BJ (cell line): ENCODE data around the gene PACS1. TPM values are rescaled to one million over a fixed set of nuclear protein-coding genes. Genes with fewer than 3 reads are reported as not detected.

ENCODE experiments used
- CTCF ChIA-PET: fragments of 350-600 bp; formaldehyde crosslinking; extraction: SDS; loops from one replicate; lab custom pipeline; 2021; ENCODE audit warnings: antibody characterized with exemption, inconsistent platforms; lab: Yijun Ruan, JAX
- POLR2A ChIA-PET: fragments of 300-600 bp; sonication (Branson Sonifier 250); formaldehyde crosslinking; extraction: SDS; loops from one replicate; lab custom pipeline; 2021; ENCODE audit warnings: antibody characterized with exemption; lab: Charles Lee
- DNase-seq: peaks from one replicate; pipeline ENCODE4 v3.0.0-alpha.2; 2011; ENCODE audit warnings: low read depth
- H3K27me3 ChIP-seq: 2 replicates; pipeline ENCODE4 v1.6.0; 2011; ENCODE audit warnings: low read length; ENCODE audit not compliant: control insufficient read depth, insufficient read depth
- H3K36me3 ChIP-seq: 2 replicates; pipeline ENCODE4 v1.5.1; 2011; ENCODE audit warnings: low read length; ENCODE audit not compliant: control insufficient read depth, insufficient read depth
- H3K4me3 ChIP-seq: 2 replicates; pipeline ENCODE4 v1.5.1; 2011; ENCODE audit warnings: low read depth, mild to moderate bottlenecking, control low read depth, low read length
- CTCF ChIP-seq: IDR thresholded peaks from 2 replicates; pipeline ENCODE4 v1.5.1; 2011; ENCODE audit warnings: low read depth, mild to moderate bottlenecking, control low read depth, inconsistent platforms, low read length, moderate library complexity; ENCODE audit not compliant: insufficient read depth
- polyA plus RNA-seq: library from polyadenylated mRNA; depleted of rRNA; stranded (reverse); fragments of >200 nt; gene quantifications from 2 replicates; pipeline ENCODE4 v1.2.3, GENCODE V29; 2011

Gene PACS1
- polyA plus RNA-seq, 1 experiment: 34.3 TPM

DNA sequence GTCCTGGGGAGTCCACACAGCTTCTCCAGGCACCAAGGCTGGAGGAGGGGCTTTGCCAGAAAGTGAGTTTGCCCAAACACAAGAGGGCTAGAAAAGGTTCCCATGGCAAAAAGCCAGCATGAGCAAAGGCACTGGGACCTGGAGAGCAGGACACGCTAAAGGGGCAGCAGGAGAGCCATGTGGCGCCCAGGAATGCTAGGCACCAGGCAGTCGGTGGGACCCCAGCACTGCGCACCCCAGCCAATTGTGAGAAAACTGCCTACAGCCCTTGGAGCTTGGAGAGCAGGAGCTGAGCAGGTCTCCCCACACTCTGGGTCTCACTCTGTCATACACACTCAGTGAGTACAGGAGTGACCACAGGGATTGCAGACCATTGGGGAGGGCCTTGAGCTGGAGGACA lies 193.2 kb downstream of the PACS1 start:
- H3K36me3 ChIP-seq: peaks cover 39% of the 10 kb centered on the region
- no peak for DNase-seq

DNA sequence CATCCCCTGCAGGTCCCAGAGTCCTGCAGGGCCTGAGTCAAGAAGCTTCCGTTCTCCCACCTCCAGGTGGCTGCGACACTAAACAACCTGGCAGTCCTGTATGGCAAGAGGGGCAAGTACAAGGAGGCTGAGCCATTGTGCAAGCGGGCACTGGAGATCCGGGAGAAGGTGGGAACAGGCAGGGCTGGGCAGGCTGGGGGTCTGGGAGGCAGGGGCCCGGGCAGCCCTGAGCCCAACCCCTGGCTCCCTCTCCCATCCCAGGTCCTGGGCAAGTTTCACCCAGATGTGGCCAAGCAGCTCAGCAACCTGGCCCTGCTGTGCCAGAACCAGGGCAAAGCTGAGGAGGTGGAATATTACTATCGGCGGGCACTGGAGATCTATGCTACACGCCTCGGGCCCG lies 193.7 kb downstream of the PACS1 start:
- peaks cover 39% of the 10 kb centered on the region for H3K36me3 ChIP-seq
- H3K27me3 ChIP-seq: no peaks in the 10 kb centered on the region
- ChIA-PET POLR2A (no interaction called here), CTCF (interaction anchor here (0.6 to 1.3 kb wide), 4 partner anchors 19 to 1053 kb away, joined by 3 to 5 read pairs (median 4); no protein-coding TSS in a partner anchor)
- H3K4me3 ChIP-seq: no peak overlapping the region
- no peak for TF ChIP-seq CTCF
- DNase-seq: no peak

More for the DNA sequence above, 193.2 kb downstream of the PACS1 start:
- H3K27me3 ChIP-seq: no peaks in the 10 kb centered on the region
- no peak for TF ChIP-seq CTCF
- no peak overlapping the region for H3K4me3 ChIP-seq
- POLR2A ChIA-PET: no interaction called here
- CTCF ChIA-PET: interaction anchor here (0.6 to 1.3 kb wide), 3 partner anchors 20 to 1054 kb away, joined by 3 to 5 read pairs (median 4); no protein-coding TSS in a partner anchor

- no peak for DNase-seq
- Histone ChIP-seq H3K27me3 (no peaks in the 10 kb centered on the region), H3K4me3 (no peak overlapping the region), H3K36me3 (peaks cover 39% of the 10 kb centered on the region)
- ChIA-PET CTCF (interaction anchor here (0.6 kb wide), 1 partner anchor 274 kb away, joined by 5 read pairs; no protein-coding TSS in a partner anchor), POLR2A (interaction anchor here (0.5 kb wide), 1 partner anchor 367 kb away, joined by 6 read pairs; no protein-coding TSS in a partner anchor)
- TF ChIP-seq CTCF: no peak
These were observed 194.3 kb downstream of the PACS1 start for GRCh38 chr11:66264383-66264782.

GRCh38 chr11:66264914-66265313 lies 194.8 kb downstream of the PACS1 start:
- TF ChIP-seq CTCF: peak; percentile 41
- Histone ChIP-seq H3K4me3 (no peak overlapping the region), H3K36me3 (peaks cover 38% of the 10 kb centered on the region), H3K27me3 (no peaks in the 10 kb centered on the region)
- CTCF ChIA-PET: interaction anchor here (1.7 kb wide), 1 partner anchor 18 kb away, joined by 3 read pairs; no protein-coding TSS in a partner anchor
- no peak for DNase-seq
- POLR2A ChIA-PET: interaction anchor here (0.6 kb wide), 1 partner anchor 196 kb away, joined by 3 read pairs; no protein-coding TSS in a partner anchor

GRCh38 chr11:66265531-66266377 lies 195.7 kb downstream of the PACS1 start:
- TF ChIP-seq CTCF: no peak
- Histone ChIP-seq H3K27me3 (no peaks in the 10 kb centered on the region), H3K36me3 (peaks cover 38% of the 10 kb centered on the region), H3K4me3 (no peak overlapping the region)
- ChIA-PET CTCF (interaction anchor here (0.5 to 8.7 kb wide), 4 partner anchors 16 to 168 kb away, joined by 3 to 60 read pairs (median 3); no protein-coding TSS in a partner anchor), POLR2A (interaction anchor here (0.6 kb wide), 2 partner anchors 197 to 354 kb away, joined by 3 read pairs; no protein-coding TSS in a partner anchor)
- no peak for DNase-seq
